HEK293T (cell line): Measurements from ENCODE around the gene SRP68.

Source experiments
- CTCF ChIA-PET: fragments of 350-600 bp; formaldehyde crosslinking; extraction: SDS; loops from one replicate; lab custom pipeline; 2021; ENCODE audit warnings: antibody characterized with exemption, inconsistent platforms; lab: Yijun Ruan, JAX
- POLR2A ChIA-PET: fragments of 350-600 bp; formaldehyde crosslinking; extraction: SDS; loops from one replicate; lab custom pipeline; 2020; ENCODE audit warnings: antibody characterized with exemption, inconsistent platforms; lab: Yijun Ruan, JAX
- DNase-seq: peaks from one replicate; pipeline ENCODE4 v3.0.0; 2012; ENCODE audit warnings: mixed read lengths; ENCODE audit errors: extremely low spot score
- ARNT ChIP-seq: fragments of 450-650 bp; IDR thresholded peaks from 2 replicates; pipeline ENCODE4 v1.6.1; 2017; ENCODE audit warnings: mild to moderate bottlenecking
- BHLHE40 ChIP-seq: fragments of 450-650 bp; IDR thresholded peaks from 2 replicates; pipeline ENCODE4 v1.6.1; 2016; ENCODE audit warnings: mild to moderate bottlenecking, moderate library complexity, borderline replicate concordance
- CTBP1 ChIP-seq: fragments of 450-650 bp; IDR thresholded peaks from 2 replicates; pipeline ENCODE4 v1.6.1; 2016; ENCODE audit warnings: borderline replicate concordance
- ELF4 ChIP-seq: fragments of 450-650 bp; IDR thresholded peaks from 2 replicates; pipeline ENCODE4 v1.6.1; 2017; ENCODE audit warnings: antibody characterized with exemption
- FOXA1 ChIP-seq: fragments of 450-650 bp; IDR thresholded peaks from 2 replicates; pipeline ENCODE4 v1.6.1; 2016; ENCODE audit warnings: mild to moderate bottlenecking
- FOXK2 ChIP-seq: fragments of 450-650 bp; IDR thresholded peaks from 2 replicates; pipeline ENCODE4 v1.6.1; 2016; ENCODE audit warnings: mild to moderate bottlenecking
- FOXM1 ChIP-seq: fragments of 450-650 bp; IDR thresholded peaks from 2 replicates; pipeline ENCODE4 v1.6.1; 2017; ENCODE audit warnings: mild to moderate bottlenecking, borderline replicate concordance
- HDGF ChIP-seq: fragments of 450-650 bp; IDR thresholded peaks from 2 replicates; pipeline ENCODE4 v1.6.1; 2017; ENCODE audit warnings: antibody characterized with exemption, borderline replicate concordance
- L3MBTL2 ChIP-seq: fragments of 450-650 bp; conservative IDR thresholded peaks from 2 replicates; pipeline ENCODE4 v1.6.1; 2016; ENCODE audit warnings: mild to moderate bottlenecking
- LEF1 ChIP-seq: fragments of 450-650 bp; IDR thresholded peaks from 2 replicates; pipeline ENCODE4 v1.6.1; 2017; ENCODE audit warnings: mild to moderate bottlenecking, borderline replicate concordance
- NFRKB ChIP-seq: fragments of 450-650 bp; IDR thresholded peaks from 2 replicates; pipeline ENCODE4 v1.6.1; 2016; ENCODE audit warnings: mild to moderate bottlenecking, moderate library complexity
- SP1 ChIP-seq: fragments of 450-650 bp; IDR thresholded peaks from 2 replicates; pipeline ENCODE4 v1.6.1; 2017
- SUZ12 ChIP-seq: fragments of 450-650 bp; IDR thresholded peaks from 2 replicates; pipeline ENCODE4 v1.6.1; 2016; ENCODE audit warnings: mild to moderate bottlenecking
- TARDBP ChIP-seq: fragments of 450-650 bp; IDR thresholded peaks from 2 replicates; pipeline ENCODE4 v1.6.1; 2016
- ZNF384 ChIP-seq: fragments of 450-650 bp; IDR thresholded peaks from 2 replicates; pipeline ENCODE4 v1.6.1; 2016
- TF ChIP-seq, protein P1 (sequence below): fragments of 450-650 bp; IDR thresholded peaks from 2 replicates; pipeline ENCODE4 v1.6.1; 2016

The SRP68 gene

DNA sequence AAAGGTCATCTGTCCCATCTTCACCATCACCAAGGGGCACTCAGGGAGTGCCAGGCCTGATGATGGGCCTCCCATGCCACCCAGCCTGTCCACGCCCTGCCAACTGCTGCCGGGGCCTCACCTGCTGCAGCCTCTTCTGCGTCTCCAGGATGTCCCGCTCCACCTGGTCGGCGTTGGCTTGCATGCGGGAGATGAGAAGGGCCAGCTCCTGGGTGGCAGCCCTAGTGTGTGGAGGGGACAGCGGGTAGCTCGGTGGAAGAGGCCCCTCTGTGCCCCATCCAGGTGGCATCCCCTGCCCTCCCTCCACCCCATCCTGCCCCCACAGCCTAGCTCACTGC, 48.4 kb downstream of the SRP68 start:
- ChIA-PET POLR2A (no interaction called here), CTCF (interaction anchor here (2.3 kb wide), 1 partner anchor 10 kb away, joined by 7 read pairs; no protein-coding TSS in a partner anchor)
- TF ChIP-seq CTBP1 (no peak), L3MBTL2 (no peak), NFRKB (no peak), FOXM1 (no peak), ZNF384 (no peak), SP1 (no peak), BHLHE40 (no peak), ELF4 (no peak), ARNT (no peak), TARDBP (no peak), SUZ12 (no peak), FOXA1 (no peak), LEF1 (no peak), HDGF (no peak), FOXK2 (no peak)
- TF ChIP-seq, protein P1, sequence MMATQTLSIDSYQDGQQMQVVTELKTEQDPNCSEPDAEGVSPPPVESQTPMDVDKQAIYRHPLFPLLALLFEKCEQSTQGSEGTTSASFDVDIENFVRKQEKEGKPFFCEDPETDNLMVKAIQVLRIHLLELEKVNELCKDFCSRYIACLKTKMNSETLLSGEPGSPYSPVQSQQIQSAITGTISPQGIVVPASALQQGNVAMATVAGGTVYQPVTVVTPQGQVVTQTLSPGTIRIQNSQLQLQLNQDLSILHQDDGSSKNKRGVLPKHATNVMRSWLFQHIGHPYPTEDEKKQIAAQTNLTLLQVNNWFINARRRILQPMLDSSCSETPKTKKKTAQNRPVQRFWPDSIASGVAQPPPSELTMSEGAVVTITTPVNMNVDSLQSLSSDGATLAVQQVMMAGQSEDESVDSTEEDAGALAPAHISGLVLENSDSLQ, result no peak
- no peak for DNase-seq

DNA sequence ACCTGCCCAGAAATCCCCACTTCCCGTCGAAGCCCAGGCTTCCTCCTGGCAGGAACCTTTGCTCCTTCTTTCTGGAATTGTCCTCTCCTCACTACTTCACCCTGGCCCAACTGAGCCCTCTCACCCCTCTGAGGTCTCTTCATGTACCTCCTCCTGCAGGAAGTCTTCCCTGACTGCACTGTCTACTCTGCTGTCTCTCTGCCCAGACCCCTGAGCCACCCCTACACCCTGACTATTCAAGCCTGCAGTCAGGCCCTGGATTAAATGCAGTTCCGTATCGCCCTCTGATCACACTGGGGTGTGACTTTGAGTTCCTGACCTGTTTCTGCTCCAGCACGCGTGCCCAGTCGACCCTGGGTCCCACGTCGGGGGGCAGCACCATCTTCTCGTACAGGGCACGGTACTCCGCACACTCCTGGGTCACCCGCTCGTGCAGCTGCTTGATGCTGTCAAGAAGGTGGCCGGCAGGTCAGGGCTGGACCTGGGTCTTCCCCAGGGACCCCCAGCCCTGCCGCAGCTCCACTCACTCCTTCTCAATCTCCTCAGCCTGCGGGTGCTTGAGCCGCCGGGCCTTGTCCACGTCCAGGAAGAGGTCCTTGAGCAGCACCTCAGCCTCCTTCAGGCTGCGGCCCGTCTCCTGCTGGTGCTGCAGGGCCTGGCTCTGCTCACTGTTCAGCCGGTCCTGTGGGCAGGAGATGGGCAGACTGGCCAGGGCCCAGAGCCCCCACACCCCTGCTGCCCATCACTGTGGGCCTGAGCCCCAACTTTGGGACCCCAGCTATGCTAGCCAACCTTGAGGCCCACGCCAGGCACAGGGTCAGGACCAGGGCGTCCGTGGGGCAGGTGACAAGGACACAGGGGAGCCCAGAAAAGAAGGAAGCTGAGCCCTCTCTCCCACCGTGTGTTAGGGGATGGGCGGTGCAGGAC, 49.1 kb downstream of the SRP68 start:
- no peak for TF ChIP-seq ELF4
- TF ChIP-seq CTBP1, result no peak
- TF ChIP-seq NFRKB, result no peak
- no peak for TF ChIP-seq LEF1
- no peak for TF ChIP-seq HDGF
- no peak for TF ChIP-seq ZNF384
- no peak for TF ChIP-seq L3MBTL2
- TF ChIP-seq SUZ12, result no peak
- no peak for TF ChIP-seq FOXK2
- no peak for TF ChIP-seq ARNT
- POLR2A ChIA-PET, result no interaction called here
- CTCF ChIA-PET, result interaction anchor here (2.3 kb wide), 1 partner anchor 9 kb away, joined by 7 read pairs; no protein-coding TSS in a partner anchor
- no peak for DNase-seq

DNA sequence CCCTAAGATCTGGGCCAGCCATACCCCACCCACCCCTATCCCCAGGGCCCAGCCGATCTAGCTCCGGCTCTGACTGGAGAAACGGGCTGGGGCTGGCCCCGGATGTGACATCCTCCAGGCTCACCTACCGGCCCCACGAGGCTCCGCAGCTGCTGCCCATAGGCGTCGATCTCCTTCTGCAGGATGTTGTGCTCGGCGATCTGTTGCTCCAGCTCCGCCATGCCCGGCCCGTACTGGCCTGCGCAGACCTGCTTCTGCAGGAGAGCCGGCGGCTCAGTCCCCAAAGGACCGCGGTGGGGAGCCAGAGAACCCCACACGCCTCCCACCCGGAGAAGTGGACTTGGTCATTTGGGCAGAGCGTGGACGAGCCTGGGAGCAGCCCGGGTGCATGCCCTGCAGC, 50.0 kb downstream of the SRP68 start:
- TF ChIP-seq LEF1 (no peak), L3MBTL2 (no peak), SUZ12 (no peak), SP1 (no peak), HDGF (no peak), ARNT (no peak), FOXM1 (no peak), FOXK2 (no peak), ELF4 (no peak), BHLHE40 (no peak), FOXA1 (no peak), ZNF384 (no peak), TARDBP (no peak)
- TF ChIP-seq, protein P1, result no peak
- ChIA-PET CTCF (interaction anchor here (2.3 kb wide), 1 partner anchor 8 kb away, joined by 7 read pairs; no protein-coding TSS in a partner anchor), POLR2A (no interaction called here)
- no peak for DNase-seq

DNA sequence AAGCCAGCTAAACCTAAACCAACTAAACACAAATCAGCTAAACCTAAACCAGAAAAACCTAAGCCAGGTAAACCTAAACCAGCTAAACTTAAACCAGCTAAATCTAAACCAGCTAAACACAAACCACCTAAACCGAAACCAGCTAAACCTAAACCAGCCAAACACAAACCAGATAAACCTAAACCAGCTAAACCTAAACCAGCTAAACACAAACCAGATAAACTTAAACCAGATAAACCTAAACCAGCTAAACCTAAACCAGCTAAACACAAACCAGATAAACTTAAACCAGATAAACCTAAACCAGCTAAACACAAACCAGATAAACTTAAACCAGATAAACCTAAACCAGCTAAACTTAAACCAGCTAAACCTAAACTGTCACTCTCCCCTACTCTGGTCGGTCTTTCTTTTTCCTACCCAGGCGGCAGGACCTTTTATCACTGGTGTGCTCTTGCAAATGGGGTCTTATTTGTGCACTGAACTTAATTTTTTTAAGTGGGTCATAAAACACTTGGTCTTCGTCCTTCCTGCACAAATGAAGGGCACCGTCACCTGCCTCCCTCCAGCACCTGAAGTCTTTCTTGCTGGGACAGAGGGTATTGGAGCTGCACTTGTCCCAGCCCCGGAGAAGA, 52.4 kb downstream of the SRP68 start:
- CTCF ChIA-PET, result interaction anchor here (0.7 to 1.9 kb wide), 6 partner anchors 10 to 104 kb away, joined by 3 to 9 read pairs (median 4); no protein-coding TSS in a partner anchor
- POLR2A ChIA-PET, result interaction anchor here (0.9 kb wide), 1 partner anchor 52 kb away, joined by 3 read pairs; the partner anchor contains the start of gene SRP68

More for the DNA sequence above, 52.4 kb downstream of the SRP68 start:
- no peak for DNase-seq
- TF ChIP-seq FOXA1 (no peak), NFRKB (no peak), FOXK2 (no peak), L3MBTL2 (no peak), CTBP1 (no peak), LEF1 (no peak), ELF4 (no peak), ZNF384 (no peak), HDGF (no peak), FOXM1 (no peak), TARDBP (no peak), SUZ12 (no peak), ARNT (no peak), SP1 (no peak), BHLHE40 (no peak)
- TF ChIP-seq, protein P1, result no peak
